ENCODE measurements around the gene MRPL49.

- no peak for TF ChIP-seq CTCF (IDR thresholded peaks at IDR 0.05)
- TF ChIP-seq POLR2A (IDR thresholded peaks at IDR 0.05), result no peak
Measured at GRCh38 chr11:65132988-65133700, 11.0 kb downstream of the MRPL49 start.

Measured in adrenal gland (tissue), 5 donors.